HG03558 (cell line): ENCODE measurements around the gene PLA2G2D.

Experiments used
- ATAC-seq: cut with Tn5 transposase; IDR thresholded peaks from one replicate; pipeline ENCODE4 v1.9.1; 2021; ENCODE audit warnings: moderate number of reproducible peaks; ENCODE audit not compliant: unreplicated experiment; ENCODE audit errors: extremely low read depth

Gene PLA2G2D, protein sequence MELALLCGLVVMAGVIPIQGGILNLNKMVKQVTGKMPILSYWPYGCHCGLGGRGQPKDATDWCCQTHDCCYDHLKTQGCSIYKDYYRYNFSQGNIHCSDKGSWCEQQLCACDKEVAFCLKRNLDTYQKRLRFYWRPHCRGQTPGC

GRCh38 chr1:20119347-20119746 is at the start of gene PLA2G2D:
PLA2G2D (minus strand) TSS chr1:20119536; CDS start chr1:20119498, 38 bp downstream.
- ATAC-seq = no peak

- no peak for ATAC-seq
Observed at GRCh38 chr1:20168564-20169491, 49.5 kb upstream of the PLA2G2D start.

DNA sequence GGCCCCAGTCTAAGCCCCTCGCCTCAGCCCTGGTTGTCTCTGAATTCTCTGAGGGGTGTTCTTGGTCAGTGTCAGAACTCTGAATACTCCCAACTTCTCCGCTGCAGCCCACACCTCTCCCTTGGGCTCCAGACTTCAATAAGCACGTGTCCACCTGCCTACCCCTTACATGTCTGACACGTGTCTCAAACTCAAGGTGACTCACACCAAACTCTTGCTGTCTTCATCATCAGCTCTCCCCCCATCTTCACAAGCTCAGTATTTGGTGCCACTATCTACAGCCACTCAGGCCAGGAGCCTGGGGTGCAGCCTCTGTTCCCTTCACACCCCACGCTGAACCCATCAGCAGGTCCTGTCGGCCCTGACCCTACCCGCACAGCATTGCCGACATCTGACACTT is 47.8 kb upstream of the PLA2G2D start:
- no peak for ATAC-seq

GRCh38 chr1:20166051-20166450 is 46.7 kb upstream of the PLA2G2D start:
- no peak for ATAC-seq

DNA sequence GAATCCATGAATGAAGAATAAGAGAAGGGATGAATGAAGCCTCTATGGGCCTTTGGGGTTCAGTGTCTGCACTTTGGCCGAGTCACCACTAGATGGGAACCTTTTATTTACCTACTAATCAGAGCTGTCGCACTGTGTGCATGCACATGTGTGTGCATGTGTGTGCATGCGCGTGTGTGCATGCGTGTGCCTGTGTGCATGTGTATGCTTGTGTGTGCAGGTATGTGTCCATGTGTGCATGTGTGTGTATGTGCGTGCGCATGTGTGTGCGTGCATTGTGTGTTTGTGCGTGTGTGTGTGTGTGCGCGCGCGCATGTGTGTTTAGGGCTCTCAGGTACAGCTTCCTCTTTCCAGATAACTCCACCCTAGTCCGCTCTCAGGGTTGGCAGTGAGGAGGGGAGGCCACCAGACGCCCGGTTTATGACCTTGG is 46.2 kb upstream of the PLA2G2D start:
- ATAC-seq = no peak

DNA sequence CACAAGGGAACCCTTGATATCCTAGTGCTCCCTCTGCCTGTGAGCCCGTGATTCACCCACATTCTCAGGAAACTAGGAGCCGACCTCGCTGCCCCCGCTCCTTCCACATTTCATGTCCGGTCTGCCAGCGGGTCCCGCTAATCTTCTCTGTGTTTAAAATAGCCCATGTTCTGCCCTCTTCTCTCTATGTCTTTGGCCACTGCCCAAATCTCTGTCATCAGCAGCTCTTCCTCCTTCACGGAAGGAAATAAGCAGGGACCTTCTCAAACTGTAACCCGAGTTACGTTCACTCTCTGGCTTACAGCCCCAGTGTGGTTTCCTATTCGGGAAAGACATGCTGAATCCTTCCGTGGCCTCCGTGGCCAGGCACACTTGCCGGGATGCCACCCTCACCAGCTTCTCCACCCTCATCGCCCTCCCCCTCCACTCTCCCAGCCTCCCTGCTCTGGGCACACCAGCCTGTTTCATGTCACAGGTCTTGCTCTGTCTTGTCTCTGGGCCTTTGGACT is 45.4 kb upstream of the PLA2G2D start:
- no peak for ATAC-seq

DNA sequence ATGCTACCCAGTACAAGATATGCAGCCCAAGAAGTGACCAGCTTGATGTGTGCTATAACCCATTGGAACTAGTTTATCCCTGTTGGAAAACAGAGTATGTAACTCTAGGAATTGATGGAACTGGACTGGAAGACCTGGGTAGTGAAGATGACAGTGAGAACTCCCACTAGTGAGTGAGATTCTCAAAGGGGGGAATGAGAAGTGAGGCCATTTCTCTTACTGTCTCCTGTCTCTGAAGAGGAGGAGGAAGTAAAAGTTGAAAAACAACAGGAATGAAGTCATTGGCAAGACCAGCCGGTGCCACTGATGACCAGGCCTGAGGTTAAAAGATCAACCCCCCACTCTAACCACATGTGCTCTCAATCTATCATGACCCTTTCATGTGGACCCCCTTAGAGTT is 40.7 kb upstream of the PLA2G2D start:
- ATAC-seq = no peak

- no peak for ATAC-seq
Observed at GRCh38 chr1:20158358-20159070, 39.2 kb upstream of the PLA2G2D start.

- no peak for ATAC-seq
Observed at GRCh38 chr1:20154301-20154831, 35.0 kb upstream of the PLA2G2D start.

- no peak for ATAC-seq
Observed at GRCh38 chr1:20153000-20153418, 33.7 kb upstream of the PLA2G2D start.

- no peak for ATAC-seq
Observed at GRCh38 chr1:20152599-20152930, 33.2 kb upstream of the PLA2G2D start.

DNA sequence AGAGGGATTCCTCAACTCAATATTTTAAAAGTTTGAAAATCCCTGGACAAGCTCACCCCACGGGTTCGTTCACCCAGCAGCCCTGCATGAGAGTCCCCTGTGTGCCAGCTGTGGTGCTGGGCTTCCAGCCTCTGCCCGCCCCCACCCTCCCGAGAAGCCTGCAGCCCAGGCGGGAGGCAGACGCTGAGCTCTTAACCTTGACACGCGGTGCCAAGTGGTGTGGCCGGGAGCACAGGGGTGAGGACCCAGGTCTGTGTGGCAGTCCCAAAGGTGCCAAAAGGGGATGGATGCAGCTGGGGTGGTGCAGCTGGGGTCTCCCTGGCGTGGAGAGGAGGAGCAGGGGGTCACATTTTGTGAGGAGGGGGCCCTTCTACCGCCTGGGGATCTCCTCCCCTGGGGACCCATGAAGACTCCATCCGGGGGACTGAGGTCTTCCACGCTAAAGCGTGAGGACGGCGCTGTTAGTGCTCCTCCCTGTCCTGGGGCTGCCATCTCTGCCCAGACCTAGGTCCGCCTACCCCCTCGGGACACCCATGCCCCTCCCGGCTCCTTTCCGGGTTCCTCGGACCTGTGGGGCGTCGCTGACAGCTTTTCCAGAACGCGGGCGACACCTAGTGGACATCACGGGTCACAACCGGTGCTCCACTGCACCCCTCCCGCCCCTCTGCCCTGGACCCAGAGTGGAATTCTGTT is 32.7 kb upstream of the PLA2G2D start:
- ATAC-seq = no peak

- ATAC-seq = no peak
Observed at GRCh38 chr1:20150969-20151368, 31.6 kb upstream of the PLA2G2D start.

- ATAC-seq = no peak
Observed at GRCh38 chr1:20150326-20150705, 31.0 kb upstream of the PLA2G2D start.

DNA sequence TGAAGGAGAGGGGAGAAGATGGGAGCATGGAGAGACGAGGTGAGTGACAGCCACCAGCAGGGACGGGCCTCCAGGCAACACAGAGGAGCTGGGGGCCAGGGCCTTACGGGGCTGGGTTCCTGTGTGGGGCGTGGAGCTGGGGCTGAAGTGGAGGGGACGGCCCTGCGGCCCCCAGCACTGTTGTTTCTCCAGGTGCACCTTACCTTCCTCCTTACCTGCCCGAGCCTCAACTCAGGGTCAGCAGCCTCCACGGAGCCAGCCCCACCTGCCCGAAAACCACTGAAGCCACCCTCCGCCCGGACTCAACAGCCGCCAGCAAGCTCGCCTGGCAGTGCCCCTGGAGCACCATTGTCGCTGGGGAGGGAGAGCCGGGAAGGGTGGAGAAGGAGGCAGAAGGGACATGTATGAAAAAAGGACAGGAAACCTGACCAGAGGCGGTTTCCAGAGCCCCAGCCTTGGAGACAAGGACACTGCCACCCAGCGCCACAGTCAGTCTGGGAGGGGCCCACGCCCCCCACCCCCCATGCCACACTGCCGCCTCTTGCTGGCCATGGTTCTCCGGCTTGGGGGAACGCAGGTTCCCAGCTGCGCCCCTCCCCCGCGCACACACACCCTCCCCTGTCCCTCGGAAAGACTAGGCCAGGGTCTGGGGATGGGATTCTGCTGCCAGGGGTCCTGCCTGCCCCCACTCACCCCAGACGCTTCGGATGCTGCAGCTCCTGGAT is 30.4 kb upstream of the PLA2G2D start:
- no peak for ATAC-seq

DNA sequence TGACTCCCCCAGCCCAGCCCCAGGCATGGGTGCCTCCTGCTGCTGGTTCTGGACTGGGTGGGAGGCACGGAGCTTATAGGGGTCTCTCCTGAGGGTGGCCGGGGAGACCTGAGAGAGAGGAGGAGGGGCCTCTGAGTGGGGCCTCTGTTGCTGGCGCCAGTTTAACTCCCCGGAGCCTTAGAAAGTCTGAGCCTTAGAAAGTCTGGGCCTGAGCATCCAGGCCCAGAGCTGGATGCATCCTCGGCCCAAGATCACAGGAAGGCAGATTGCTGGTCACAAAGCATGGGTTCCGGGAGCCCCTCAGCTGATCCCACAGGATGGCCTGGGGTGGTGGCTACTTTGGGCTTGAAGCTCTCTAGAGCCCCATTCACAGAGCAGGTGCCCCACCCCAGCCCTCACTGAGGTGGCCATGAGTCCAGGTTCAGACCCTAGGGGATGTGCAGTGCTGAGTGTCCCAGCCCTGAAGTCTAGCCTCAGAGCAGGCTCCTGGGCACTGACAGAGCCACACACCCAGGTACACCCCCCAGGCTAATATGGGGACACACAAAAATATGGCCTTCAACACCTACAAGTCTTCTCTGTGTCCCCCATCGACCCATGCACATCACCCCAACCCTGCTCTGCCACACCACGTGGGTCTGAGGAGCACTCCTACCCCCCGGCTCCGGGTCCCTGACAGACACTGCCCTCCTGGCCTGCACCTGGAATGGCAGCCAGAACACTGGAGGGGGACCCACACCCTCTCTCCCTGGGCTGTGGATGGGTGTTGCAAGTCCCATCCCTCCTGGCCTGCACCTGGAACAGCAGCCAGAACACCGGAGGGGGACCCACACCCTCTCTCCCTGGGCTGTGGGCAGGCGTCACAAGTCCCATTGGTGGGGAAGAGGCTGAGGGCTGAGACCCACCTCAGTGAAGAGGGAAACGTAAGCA is 29.5 kb upstream of the PLA2G2D start:
- ATAC-seq = no peak

DNA sequence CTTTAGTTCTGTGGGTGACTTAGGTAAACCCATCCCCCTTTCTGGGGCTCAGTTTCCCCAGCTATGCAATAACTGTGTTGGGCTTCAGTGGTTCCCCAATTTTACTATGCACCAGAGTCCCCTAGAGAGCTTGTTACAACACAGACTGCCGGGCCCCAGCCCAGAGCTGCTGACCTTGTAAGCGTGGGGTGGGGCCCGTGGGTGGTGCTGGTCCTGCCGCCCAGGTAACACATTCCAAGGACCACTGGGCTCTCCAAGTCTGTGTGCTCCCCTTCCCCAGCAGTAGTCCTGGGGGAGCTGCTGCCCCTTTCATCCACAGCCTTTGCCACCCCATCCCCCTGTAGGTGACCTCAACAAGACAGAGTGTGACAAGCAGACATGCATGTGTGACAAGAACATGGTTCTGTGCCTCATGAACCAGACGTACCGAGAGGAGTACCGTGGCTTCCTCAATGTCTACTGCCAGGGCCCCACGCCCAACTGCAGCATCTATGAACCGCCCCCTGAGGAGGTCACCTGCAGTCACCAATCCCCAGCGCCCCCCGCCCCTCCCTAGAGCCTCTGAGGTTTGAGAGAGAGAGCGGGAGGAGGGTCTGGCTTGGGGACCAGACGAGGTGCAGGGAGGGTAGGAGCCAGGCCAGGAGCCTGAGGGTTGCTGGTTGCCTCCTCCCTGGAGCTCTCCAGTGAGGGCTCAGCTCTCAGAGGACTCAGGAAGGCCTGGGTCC is 28.7 kb upstream of the PLA2G2D start:
- no peak for ATAC-seq
